PC-3 (cell line): ENCODE measurements around the gene HACD1.

Experiments used
- EZH2 ChIP-seq: fragments of 300-600 bp; sonication (generic); IDR thresholded peaks from one replicate; pipeline ENCODE4 v1.6.1; 2017; ENCODE audit warnings: antibody characterized with exemption, mild to moderate bottlenecking, low read length; ENCODE audit not compliant: unreplicated experiment
- EZH2phosphoT487 ChIP-seq: fragments of 300-600 bp; sonication (generic); IDR thresholded peaks from 2 replicates; pipeline ENCODE4 v1.6.1; 2018; ENCODE audit warnings: mild to moderate bottlenecking, antibody characterized with exemption, low read length, borderline replicate concordance
- TF ChIP-seq, protein P1 (sequence below): fragments of 300-600 bp; sonication (generic); conservative IDR thresholded peaks from 2 replicates; pipeline ENCODE4 v1.5.1; 2017; ENCODE audit warnings: antibody characterized with exemption, low read depth, mild to moderate bottlenecking, low read length

DNA sequence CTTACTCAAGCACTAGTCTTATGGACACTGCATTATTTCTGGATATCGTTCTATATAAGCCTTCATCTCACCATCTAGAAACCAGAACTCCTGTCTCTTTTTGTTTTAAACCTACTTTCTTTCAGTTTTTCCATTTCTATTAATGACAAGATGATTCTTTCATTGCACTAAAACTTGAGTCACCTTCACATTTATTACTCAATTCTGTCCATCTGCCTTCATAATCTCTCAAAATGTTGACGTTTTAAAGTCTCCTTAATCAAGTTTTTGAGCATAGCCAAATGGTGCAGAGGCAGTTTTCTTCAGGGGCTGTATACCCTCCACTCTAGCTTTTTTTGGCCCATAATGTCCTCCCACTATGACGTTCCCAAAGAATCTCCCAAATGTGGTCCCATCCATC, 44.3 kb upstream of the HACD1 start:
- TF ChIP-seq, protein P1, sequence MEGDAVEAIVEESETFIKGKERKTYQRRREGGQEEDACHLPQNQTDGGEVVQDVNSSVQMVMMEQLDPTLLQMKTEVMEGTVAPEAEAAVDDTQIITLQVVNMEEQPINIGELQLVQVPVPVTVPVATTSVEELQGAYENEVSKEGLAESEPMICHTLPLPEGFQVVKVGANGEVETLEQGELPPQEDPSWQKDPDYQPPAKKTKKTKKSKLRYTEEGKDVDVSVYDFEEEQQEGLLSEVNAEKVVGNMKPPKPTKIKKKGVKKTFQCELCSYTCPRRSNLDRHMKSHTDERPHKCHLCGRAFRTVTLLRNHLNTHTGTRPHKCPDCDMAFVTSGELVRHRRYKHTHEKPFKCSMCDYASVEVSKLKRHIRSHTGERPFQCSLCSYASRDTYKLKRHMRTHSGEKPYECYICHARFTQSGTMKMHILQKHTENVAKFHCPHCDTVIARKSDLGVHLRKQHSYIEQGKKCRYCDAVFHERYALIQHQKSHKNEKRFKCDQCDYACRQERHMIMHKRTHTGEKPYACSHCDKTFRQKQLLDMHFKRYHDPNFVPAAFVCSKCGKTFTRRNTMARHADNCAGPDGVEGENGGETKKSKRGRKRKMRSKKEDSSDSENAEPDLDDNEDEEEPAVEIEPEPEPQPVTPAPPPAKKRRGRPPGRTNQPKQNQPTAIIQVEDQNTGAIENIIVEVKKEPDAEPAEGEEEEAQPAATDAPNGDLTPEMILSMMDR, result no peak
- TF ChIP-seq EZH2 (no peak), EZH2phosphoT487 (no peak)
